GM21526 (cell line): Measurements from ENCODE around the gene HUS1.
A peak's percentile ranks its signal among the peaks of the same experiment; 100 is the strongest.
"Not testable (repeated sequence)": the region's sequence is repeated elsewhere in the genome, so short reads cannot be mapped to it uniquely, and the experiment has no call there.

Experiments used
- ATAC-seq: cut with Tn5 transposase; IDR thresholded peaks from one replicate; pipeline ENCODE4 v1.9.1; 2021; ENCODE audit warnings: moderate library complexity; ENCODE audit not compliant: unreplicated experiment, low FRiP score

Gene HUS1

DNA sequence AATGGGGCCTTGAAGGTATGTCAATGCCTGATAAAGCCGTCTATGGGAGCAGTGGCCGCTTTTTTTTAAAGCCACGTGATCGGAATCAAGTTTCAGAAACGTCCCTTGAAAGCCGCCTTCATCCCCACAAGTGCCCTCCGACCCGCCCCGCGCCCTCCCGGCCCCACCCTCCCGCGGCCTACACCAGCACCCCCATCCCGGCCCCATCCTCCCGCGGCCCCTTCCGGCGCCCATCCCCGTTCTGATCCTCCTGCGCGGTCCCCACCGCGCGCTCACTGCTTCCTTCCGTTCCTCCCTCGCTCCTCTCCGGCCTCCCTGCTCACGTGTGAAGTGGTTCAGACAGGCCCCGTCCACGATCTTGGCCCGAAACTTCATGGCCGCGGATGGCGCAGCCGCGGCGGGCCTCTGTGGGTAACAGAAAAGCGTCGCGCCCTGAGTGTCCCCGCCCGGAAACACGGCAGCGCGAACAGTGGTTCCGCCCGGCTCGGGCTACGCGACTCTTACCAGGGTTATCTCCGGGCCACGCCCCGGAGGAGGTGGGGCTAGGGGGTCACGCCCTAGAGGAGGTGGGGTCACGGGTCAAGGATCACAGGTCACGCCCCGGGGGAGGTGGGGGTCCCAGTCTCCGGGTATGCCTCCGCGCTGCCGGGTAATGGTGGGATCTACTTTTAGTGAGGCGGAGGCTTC is at the start of gene HUS1:
Gene HUS1, minus strand, starts transcription at position 471 of the 687 bp plus-strand sequence. Its CDS starts 96 bp downstream, at position 375.
- ATAC-seq, result peak; percentile 99

DNA sequence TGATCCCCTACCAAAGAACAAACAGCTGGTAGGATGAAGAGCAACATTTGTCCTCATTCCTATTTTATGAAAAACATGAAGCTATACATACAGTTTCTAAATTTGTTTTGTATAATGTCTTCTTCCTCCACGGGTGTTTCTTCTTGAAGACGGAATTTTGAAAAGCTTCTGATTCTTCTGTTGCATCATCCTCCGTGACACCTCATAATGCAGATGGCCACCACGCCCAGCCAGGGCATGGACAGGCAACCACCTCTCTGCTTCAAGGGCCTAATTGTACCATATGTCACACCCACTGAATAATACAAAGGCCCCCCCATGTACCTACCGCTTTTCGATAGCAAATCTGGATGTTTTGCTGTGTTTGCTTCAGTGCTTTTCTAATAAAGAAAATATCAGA is 49.5 kb upstream of the HUS1 start, which contains the start of gene SUN3:
Gene SUN3, minus strand, starts transcription at position 170 of the 400 bp plus-strand sequence. Its CDS starts 169 bp downstream, at position 1.
- ATAC-seq, result no peak

DNA sequence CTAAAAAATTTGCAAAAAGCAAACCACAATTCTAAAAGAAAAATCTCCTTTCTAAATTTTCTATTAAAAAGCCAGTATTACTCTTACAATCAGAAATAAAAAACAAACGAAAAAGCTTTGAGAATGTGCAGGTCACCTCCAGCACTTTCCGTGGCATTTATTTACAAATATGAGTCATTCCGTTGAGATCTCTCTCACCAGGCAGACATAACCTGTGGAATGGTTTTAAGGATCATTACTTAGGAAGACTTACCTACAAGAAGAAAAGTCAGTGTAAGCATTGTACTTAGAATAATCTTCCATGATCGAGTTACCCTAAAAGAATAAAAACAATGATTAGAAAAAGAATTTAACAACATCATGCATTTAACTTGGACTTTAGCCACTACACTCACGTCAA is 46.2 kb upstream of the HUS1 start:
- ATAC-seq, result no peak

DNA sequence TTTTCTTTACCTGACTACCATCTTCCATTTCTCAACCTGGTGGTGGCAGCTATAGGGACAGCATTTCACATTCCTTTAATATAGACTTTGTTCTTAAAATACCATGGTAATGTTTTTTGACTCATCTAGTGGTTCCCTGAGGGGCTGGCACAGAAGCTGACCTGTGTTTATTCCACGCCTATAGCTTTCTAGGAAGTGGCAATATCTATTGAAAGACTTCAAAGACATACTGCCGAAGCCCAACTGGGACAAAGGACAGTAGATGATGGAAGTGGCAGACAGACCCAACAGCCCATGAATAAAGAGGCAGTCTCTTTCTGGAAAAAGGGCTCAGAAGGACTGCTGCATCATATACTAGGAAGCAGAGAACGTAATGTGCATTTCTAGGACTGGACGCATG is 38.3 kb upstream of the HUS1 start:
- ATAC-seq, result no peak

DNA sequence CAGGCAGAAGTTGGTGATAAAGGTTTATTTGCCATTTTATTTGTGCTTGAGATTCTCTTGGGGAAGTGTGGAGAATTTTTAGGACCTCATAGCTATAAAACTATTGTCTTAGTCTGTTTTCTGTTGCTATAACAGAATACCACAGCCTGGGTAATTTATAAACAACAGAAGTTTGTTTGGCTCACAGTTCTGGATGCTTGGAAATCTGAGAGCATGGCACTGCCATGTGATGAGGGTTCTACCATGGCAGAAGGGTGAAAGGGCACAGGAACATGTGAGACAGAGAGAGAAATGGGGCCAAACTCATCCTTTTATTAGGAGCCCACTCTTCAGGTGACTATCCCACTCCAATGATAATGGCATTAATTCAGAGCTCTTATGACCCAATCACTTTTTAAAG is 37.2 kb upstream of the HUS1 start:
- ATAC-seq, result no peak

DNA sequence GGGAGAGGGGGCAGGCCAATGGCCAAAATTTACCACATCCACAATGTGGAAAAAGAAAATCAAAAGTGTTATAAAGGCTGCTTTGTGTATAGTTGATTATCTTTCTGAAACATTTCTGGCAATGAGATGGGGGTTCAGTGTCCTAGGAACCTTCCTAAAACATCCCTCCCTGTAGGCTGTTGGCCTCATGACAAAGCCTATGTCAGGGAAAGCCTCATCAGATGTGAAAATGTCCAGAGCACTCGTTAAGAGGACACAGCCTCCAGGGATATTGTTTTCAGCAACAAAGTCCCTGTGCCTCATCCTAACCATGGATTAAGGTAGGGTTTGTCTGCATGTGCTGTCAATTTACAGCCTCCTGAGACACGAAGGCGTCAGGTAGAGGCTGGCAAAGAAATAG is 32.5 kb upstream of the HUS1 start:
- ATAC-seq, result no peak

DNA sequence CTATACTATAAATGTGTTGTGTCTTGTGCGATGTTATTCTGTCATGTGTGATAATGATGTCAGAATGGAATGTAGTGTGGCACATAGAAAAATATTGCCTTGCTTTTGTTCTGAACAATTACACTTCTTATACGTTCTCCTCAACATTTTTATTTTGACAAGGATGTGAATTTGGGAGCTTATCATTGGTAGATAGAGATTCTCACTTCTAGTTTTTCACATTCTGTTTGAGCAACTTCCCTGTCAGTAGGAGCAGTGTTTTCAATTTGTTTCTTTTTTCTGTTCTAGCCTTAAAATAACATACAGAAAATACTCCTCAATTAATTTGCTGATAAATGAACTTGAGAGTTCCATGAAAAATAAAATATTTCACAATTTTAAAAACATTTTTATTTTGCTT is 31.9 kb upstream of the HUS1 start:
- no peak for ATAC-seq

DNA sequence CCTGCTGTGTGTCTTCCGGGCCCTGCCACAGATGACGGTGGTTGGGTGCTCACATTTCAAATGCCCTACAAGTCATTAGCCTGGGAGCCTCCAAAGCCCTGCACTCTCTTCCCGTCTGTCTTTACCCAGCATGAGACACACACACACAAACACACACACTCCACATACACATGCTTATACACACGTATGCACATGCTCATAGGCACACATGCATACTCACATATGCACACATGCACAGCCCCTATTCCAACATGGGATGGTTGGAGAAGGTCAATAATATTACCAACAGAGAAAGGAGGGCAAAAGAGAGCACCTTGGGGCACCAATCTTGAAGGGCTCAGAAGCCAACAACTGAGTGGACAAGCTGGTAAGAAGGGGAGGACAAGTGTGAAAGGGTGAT is 30.5 kb upstream of the HUS1 start:
- no peak for ATAC-seq

DNA sequence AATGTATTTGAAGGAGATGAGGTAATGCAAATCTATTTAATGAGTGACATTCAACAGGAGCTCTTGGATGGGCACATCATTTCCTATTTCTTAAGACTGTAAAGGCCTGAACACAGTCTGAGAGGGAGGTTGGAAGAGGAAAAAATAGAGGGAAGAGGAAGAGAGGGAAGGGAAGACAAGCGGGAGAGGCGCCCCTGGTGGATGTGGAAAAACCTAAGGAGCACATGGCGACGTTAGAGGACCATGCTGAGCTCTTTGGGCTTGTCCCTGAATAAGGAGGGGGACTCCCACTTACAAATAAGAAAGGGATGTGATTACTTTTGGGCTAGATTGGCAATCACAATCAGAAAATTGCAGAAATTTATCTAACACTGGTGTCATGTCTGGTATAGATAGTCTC is 29.8 kb upstream of the HUS1 start:
- ATAC-seq, result no peak

DNA sequence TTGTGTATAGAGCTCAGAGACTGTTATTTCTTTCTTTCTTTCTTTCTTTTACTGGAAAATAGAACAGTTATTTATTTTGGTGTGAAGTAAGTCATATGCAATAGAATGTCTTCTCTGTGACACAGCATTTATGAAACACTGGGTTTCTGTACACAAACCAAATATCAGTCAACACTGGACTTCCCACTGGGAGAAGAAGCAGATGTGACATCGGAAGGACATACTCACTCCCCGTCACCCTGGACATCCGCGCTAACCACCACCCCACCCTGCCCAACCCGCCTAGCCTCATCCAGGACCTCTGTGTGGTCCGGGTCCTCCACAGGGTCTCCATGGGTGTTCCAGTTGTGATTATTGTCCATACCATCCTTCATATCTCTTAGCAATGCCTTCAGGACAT is 27.5 kb upstream of the HUS1 start:
- ATAC-seq, result no peak

DNA sequence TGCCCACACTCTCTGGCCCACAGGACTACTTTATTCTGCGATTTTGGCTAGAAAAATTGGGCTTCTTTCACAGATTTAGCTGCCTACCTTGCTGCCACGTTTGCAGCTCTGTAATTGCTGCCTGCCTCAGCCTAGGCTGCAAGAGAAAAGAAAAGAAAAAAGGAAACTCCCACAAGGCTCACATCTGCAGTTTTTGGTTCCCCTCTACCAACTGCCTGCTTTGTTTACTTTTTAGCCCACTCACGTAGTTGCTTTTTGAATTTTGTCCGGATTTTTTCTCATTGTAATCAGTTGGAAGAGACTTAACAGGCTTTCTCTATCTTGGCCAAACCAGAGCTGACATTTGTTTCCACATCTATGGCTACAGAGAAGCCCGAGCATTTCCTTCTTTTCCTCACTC is 25.2 kb upstream of the HUS1 start:
- ATAC-seq, result peak; percentile 69

DNA sequence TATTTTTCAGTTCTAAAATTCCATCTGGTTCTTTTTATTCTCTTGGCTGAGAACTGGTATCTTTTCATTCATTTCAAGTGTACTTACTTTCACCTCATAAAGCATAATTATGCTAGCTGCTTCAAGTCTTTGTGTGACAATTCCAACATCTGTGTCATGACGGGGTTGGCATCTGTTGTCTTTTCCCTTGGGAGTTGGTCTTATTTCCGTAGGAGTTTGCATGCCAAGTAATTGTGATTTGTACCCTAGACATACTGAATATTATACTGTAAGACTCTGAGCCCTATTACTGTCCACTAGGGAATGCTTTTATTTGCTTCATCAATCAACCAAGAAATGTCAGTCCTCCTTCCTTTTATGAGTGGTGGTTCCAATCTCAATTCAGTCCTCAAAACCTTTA is 24.6 kb upstream of the HUS1 start:
- ATAC-seq, result no peak

DNA sequence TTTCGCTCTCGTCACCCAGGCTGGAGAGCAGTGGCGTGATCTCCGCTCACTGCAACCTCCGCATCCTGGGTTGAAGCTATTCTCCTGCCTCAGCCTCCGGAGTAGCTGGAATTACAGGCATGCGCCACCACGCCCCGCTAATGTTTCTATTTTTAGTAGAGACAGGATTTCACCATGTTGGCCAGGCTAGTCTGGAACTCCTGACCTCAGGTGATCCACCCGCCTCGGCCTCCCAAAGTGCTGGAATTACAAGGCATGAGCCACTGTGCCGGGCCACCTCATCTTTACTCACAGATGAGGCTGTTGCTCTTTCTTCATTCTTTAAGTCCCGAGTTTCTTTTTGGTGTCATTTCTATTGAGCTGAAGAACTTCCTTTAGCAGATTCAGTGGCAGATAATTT is 20.7 kb upstream of the HUS1 start:
- ATAC-seq, result not testable (repeated sequence)

DNA sequence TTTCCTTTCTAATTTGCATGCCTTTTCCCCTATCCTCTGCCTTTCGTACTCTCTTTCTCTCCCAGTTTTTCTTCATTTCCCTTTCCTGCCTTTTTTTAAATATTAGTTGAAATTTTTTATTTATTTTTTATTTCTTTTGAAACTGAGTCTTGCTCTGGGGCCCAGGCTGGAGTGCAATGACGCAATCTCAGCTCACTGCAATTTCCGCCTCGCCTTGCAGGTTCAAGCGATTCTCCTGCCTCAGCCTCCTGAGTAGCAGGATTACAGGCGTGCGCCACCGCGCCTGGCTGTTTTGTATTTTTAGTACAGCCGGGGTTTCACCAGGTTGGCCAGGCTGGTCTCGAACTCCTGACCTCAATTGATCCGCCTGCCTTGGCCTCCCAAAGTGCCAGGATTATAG is 20.0 kb upstream of the HUS1 start:
- ATAC-seq, result no peak

DNA sequence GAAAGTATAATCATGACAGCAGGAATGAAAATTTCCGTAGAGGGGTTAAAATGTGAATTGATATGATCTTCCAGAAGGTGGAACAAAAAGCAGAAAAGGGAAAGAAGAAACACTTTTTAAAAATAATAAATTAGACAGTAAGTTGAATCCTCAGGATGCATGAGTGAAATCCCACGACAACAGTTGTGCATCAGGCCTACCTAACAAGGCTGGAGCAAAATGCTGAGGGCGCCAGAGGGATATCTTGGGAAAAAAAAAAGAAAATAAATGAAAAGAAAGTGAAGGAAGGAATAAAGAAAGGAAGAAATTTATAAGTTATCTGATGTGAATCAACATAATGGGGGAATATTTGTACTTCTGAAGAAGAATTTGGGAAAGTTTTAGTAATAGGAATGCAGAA is 13.0 kb upstream of the HUS1 start:
- no peak for ATAC-seq

DNA sequence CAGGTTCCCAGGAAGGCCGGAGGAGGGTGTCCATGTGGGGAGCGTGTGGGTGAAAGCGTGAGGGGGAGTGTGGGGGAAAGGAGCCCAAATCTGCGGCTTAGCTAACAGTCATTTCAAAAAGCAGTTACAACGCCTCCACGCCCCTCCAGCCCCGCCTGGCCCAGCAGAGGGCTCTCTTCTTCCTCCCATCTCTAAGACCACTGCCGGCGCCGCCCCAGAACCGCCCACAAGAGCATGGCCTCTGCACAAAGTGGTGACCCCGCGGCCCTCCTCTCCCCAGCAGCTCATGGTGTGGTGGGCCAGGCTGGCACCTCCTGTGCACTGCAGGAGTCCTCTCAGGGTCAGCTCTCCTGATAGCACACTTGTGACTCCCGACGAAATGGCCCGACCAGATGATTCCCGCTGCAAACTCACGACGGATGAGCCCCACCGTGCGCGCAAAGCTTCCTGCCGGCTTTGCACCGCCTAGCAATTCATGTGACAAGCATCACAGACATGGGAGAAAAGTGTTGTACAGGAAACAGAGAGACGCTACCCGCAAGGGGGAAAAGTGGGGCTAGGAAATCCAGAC is 12.4 kb upstream of the HUS1 start:
- ATAC-seq, result peak; percentile 99

DNA sequence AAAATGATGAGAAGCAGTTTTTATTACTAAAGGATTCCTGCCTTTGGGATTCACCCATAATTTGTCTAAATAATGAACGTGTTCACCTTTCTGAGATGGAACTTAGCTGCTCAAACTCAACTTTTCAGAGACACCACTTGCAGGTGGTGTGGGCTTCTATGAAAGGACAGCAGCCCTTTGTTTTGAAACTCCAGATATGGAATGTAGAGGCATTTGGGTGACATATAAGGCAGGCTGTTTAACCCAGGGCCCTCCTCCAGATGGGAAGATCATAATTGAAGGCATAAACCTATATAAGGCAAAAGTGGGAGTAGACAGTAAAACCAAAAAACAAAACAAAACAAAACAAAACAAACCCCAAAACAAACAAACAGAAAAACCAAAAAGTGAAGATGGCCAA is 11.9 kb upstream of the HUS1 start:
- no peak for ATAC-seq

DNA sequence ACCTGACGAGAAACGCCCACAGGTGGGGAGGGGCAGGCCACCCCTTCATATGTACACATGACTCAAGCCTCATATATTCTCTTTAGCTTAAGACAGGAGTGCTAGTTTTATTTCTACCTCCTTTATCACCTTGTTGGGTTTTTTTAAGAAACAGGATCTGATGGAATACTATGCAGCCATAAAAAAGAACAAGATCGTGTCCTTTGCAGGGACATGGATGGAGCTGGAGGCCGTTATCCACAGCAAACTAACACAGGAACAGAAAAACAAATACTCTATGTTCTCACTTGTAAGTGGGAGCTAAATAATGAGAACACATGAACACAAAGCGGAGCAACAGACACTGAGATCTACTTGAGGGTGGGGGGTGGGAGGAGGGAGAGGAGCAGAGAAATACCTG is 11.2 kb upstream of the HUS1 start:
- ATAC-seq, result no peak

DNA sequence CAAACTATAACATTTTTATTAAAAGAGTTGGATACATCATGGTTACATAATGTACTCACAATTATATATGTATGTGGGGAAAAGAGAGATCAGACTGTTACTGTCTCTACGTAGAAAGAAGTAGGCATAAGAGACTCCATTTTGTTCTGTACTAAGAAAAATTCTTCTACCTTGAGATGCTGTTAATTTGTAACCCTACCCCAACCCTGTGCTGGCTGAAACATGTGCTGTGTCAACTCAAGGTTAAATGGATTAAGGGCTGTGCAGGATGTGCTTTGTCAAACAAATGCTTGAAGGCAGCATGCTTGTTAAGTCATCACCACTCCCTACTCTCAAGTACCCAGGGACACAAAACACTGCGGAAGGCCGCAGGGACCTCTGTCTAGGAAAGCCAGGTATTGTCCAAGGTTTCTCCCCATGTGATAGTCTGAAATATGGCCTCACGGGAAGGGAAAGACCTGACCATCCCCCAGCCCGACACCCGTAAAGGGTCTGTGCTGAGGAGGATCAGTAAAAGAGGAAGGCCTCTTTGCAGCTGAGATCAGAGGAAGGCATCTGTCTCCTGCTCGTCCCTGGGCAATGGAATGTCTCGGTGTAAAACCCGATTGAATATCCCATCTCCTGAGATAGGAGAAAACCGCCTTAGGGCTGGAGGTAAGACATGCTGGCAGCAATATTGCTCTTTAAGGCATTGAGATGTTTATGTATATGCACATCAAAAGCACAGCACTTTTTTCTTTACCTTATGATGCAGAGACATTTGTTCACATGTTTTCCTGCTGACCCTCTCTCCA is 10.4 kb upstream of the HUS1 start:
- ATAC-seq, result not testable (repeated sequence)

DNA sequence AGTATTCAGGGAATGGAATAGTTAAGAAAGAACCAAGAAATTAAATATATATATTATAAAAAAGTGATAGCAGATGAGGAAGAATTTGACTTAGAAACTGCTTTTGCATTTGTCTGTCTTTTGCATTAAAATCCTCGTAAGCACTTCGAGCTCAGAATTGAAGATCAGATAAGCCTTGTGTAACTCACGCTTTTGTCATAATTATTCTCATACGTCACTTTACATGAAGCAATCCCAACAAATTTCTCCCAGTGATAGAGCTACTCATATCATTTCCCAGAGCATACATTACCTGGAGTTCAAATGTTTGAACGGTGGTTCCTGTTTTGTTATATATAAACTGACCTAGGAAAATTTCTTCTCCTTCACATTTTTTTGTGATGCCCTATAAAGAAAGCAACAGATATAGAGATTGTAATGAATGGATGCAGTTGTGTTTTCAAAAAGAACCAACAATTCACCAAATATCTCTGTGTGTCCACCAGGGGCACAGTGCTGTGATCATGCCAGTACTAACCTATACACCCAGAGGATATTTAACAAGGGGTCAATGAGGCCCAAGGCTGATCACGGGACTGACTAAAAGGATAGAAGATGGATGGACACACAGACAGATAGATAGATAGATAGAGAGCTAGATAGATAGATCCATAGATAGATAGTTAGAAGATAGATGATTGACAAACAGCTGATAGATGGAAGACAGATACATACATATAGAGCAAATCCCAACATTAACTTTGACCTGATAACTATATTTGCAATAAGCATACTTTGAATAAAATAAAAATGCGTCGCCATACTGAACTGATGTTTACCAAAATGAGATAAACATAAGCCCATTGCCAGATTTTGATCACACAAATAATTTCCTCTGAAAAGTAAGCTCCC is 9.3 kb upstream of the HUS1 start:
- no peak for ATAC-seq

DNA sequence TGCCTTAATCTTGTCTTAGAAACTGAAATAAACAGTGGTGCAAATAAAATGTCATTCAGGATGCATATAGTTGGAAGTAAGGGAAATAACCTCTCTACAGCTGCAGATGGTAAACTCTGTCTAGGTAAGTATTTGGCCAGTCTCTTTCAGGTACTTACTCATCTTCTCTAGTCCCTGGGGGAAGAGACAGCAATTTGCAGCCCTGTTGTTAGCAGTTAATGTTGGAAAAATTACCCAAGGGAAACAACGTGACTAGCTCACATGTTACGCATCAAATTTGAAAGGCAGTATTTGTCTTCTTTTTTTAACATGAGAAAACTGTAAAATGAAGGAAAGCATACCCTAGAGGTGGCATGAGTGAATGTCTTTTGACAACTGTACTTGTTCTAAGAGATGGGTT is 3.2 kb upstream of the HUS1 start:
- no peak for ATAC-seq
